Measurements from ENCODE around the gene AKAP17A.

The AKAP17A gene

GRCh38 chrX:1598021-1598875 is 6.8 kb downstream of the AKAP17A start:
- H3K27me3 ChIP-seq (ENCODE audit: insufficient read depth, low read length): no peaks in the 10 kb centered on the region
- peaks cover 90% of the 10 kb centered on the region for H3K36me3 ChIP-seq (ENCODE audit: insufficient read depth, low read length)
- peaks cover 2% of the 10 kb centered on the region for H3K4me1 ChIP-seq (ENCODE audit: control insufficient read depth, insufficient read depth, low read length, unreplicated experiment)
- no peak overlapping the region for H3K27ac ChIP-seq (ENCODE audit: low read depth, low read length)
- no peak overlapping the region for H3K4me3 ChIP-seq (ENCODE audit: low read depth, low read length)
- no peak overlapping the region for H2AFZ ChIP-seq (ENCODE audit: low read length, unreplicated experiment)
- peaks cover 43% of the 10 kb centered on the region for H3K79me2 ChIP-seq (ENCODE audit: control insufficient read depth, insufficient read depth, low read length, unreplicated experiment)

DNA sequence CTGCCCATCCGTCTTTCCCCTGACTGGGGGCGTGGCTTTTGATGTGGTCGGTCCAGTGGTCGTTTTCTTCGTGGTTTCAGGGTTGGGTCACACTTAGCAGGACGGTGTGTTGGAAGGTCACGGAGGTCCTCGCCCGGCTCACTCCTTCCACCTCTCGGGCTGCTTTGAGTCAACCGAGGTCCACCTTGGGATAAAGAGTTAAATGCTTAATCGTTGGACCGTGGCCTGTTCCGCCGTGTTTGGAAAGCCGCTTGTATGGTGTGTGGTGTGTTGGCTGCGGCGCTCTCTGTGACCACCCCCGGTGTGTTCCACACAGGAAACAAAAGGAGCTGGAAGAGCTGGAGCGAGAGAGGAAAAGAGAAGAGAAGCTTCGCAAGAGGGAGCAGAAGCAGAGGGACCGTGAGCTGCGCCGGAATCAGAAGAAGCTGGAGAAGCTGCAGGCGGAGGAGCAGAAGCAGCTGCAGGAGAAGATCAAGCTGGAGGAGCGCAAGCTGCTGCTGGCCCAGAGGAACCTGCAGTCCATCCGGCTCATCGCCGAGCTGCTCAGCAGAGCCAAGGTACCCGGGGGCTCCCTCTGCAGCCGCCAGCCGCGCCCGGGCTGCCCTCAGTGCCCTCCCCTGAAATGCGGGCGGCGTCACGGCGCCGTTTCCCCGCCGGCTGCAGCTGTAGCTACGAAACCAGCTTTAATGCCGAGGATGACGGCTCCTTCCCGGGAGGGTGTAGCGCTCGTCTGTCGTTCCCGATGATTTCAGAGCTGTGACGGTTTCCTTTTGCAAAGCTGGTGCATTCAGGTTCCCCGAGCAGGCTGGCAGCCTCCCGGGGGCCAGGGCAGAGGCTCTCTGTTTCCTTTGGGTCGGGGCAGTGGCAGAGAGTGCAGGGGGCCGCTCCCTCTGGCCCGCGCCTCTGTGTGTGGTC is 7.7 kb downstream of the AKAP17A start:
- Histone ChIP-seq H3K79me2 (ENCODE audit: control insufficient read depth, insufficient read depth, low read length, unreplicated experiment) (peaks cover 34% of the 10 kb centered on the region), H3K4me1 (ENCODE audit: control insufficient read depth, insufficient read depth, low read length, unreplicated experiment) (no peaks in the 10 kb centered on the region), H3K36me3 (ENCODE audit: insufficient read depth, low read length) (peaks cover 82% of the 10 kb centered on the region)

DNA sequence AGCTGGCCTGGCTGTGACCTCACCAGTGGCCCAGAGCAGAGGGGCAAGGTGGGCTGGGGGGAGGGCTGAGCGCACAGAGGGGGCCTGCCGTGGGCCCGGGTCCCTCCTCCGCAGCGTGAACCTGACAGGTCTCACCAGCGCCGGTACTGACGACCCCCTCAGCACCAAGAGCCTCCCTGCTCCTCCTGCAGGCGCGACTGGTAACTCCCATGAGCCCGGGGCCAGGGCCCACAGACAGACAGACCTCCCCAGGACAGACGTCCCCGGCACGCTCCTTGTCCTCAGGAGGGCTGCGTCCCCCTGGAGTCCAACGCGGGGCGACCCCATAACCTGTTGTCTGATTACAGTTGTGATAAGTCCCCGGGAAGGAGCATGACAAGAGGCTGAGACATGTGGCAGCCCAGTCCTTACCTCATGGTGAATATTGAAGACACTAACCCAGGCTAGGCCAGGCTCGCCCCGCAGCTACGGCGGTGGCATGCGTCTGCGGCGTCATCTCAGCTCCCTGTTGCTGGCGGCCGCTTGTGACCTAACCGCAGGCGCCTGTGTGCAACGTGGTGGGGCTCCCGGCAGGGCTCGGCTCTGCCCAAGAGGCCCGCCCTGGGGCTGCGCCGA is 8.5 kb downstream of the AKAP17A start:
- H3K4me3 ChIP-seq (ENCODE audit: low read depth, low read length): no peak overlapping the region
- no peaks in the 10 kb centered on the region for H3K27me3 ChIP-seq (ENCODE audit: insufficient read depth, low read length)
- peaks cover 76% of the 10 kb centered on the region for H3K36me3 ChIP-seq (ENCODE audit: insufficient read depth, low read length)
- peaks cover 27% of the 10 kb centered on the region for H3K79me2 ChIP-seq (ENCODE audit: control insufficient read depth, insufficient read depth, low read length, unreplicated experiment)
- no peaks in the 10 kb centered on the region for H3K4me1 ChIP-seq (ENCODE audit: control insufficient read depth, insufficient read depth, low read length, unreplicated experiment)
- H2AFZ ChIP-seq (ENCODE audit: low read length, unreplicated experiment): no peak overlapping the region
- no peak overlapping the region for H3K27ac ChIP-seq (ENCODE audit: low read depth, low read length)

More for the DNA sequence above, 7.7 kb downstream of the AKAP17A start:
- Histone ChIP-seq H3K27me3 (ENCODE audit: insufficient read depth, low read length) (no peaks in the 10 kb centered on the region), H3K4me3 (ENCODE audit: low read depth, low read length) (no peak overlapping the region), H2AFZ (ENCODE audit: low read length, unreplicated experiment) (no peak overlapping the region), H3K27ac (ENCODE audit: low read depth, low read length) (no peak overlapping the region)

DNA sequence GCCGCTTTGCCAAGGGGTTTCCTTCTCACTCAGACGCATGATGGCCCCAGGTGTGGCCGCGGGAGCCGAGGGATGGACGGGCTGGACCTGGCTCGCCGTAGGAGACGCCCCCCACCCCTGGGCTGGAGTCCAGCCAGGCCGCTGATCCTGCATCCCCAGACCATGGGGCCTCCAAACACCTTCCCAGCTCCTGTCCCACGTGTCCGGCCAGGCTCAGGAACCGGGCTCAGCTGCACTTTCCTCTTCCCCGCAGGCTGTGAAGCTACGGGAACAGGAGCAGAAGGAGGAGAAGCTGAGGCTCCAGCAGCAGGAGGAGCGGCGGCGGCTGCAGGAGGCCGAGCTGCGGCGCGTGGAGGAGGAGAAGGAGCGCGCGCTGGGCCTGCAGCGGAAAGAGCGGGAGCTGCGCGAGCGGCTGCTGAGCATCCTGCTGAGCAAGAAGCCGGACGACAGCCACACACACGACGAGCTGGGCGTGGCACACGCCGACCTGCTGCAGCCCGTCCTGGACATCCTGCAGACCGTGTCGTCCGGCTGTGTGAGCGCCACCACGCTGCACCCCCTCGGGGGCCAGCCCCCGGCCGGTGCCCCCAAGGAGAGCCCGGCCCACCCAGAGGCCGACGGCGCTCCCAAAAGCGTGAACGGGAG is 9.1 kb downstream of the AKAP17A start:
- Histone ChIP-seq H3K36me3 (ENCODE audit: insufficient read depth, low read length) (peaks cover 70% of the 10 kb centered on the region), H3K27me3 (ENCODE audit: insufficient read depth, low read length) (no peaks in the 10 kb centered on the region), H3K27ac (ENCODE audit: low read depth, low read length) (no peak overlapping the region), H3K79me2 (ENCODE audit: control insufficient read depth, insufficient read depth, low read length, unreplicated experiment) (peaks cover 21% of the 10 kb centered on the region), H3K4me3 (ENCODE audit: low read depth, low read length) (no peak overlapping the region), H2AFZ (ENCODE audit: low read length, unreplicated experiment) (no peak overlapping the region), H3K4me1 (ENCODE audit: control insufficient read depth, insufficient read depth, low read length, unreplicated experiment) (no peaks in the 10 kb centered on the region)

DNA sequence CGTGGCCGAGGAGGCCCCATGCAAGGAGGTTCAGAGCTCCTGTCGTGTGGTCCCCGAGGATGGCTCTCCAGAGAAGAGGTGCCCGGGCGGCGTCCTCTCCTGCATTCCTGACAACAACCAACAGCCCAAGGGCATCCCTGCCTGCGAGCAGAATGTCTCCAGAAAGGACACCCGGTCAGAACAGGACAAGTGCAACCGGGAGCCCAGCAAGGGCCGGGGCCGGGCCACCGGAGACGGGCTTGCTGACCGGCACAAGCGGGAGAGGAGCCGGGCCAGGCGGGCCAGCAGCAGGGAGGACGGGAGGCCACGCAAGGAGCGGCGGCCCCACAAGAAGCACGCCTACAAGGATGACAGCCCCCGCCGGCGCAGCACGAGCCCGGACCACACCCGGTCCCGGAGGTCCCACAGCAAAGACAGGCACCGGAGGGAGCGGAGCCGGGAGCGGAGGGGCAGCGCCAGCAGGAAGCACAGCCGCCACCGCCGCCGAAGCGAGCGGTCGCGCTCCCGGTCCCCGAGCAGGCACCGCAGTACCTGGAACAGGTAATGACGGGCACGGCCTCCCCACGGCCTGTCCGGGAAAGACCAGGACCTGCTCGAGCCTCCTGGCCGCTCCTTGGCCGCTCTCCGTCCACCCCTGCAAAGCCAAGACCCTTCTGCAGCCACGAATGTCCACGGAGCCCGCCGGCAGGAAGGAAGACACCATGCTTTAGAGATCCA is 9.8 kb downstream of the AKAP17A start:
- H3K36me3 ChIP-seq (ENCODE audit: insufficient read depth, low read length): peaks cover 64% of the 10 kb centered on the region
- peaks cover 14% of the 10 kb centered on the region for H3K79me2 ChIP-seq (ENCODE audit: control insufficient read depth, insufficient read depth, low read length, unreplicated experiment)
- H3K27me3 ChIP-seq (ENCODE audit: insufficient read depth, low read length): no peaks in the 10 kb centered on the region
- no peak overlapping the region for H3K4me3 ChIP-seq (ENCODE audit: low read depth, low read length)
- H3K4me1 ChIP-seq (ENCODE audit: control insufficient read depth, insufficient read depth, low read length, unreplicated experiment): no peaks in the 10 kb centered on the region
- no peak overlapping the region for H2AFZ ChIP-seq (ENCODE audit: low read length, unreplicated experiment)
- no peak overlapping the region for H3K27ac ChIP-seq (ENCODE audit: low read depth, low read length)

GRCh38 chrX:1601768-1602085 is 10.3 kb downstream of the AKAP17A start:
- Histone ChIP-seq H2AFZ (ENCODE audit: low read length, unreplicated experiment) (no peak overlapping the region), H3K79me2 (ENCODE audit: control insufficient read depth, insufficient read depth, low read length, unreplicated experiment) (peaks cover 13% of the 10 kb centered on the region), H3K4me1 (ENCODE audit: control insufficient read depth, insufficient read depth, low read length, unreplicated experiment) (no peaks in the 10 kb centered on the region), H3K27ac (ENCODE audit: low read depth, low read length) (no peak overlapping the region), H3K27me3 (ENCODE audit: insufficient read depth, low read length) (no peaks in the 10 kb centered on the region), H3K4me3 (ENCODE audit: low read depth, low read length) (no peak overlapping the region), H3K36me3 (ENCODE audit: insufficient read depth, low read length) (peaks cover 63% of the 10 kb centered on the region)

GRCh38 chrX:1602299-1602698 is 10.9 kb downstream of the AKAP17A start:
- Histone ChIP-seq H3K4me3 (ENCODE audit: low read depth, low read length) (no peak overlapping the region), H3K27me3 (ENCODE audit: insufficient read depth, low read length) (no peaks in the 10 kb centered on the region), H3K4me1 (ENCODE audit: control insufficient read depth, insufficient read depth, low read length, unreplicated experiment) (no peaks in the 10 kb centered on the region), H3K79me2 (ENCODE audit: control insufficient read depth, insufficient read depth, low read length, unreplicated experiment) (peaks cover 10% of the 10 kb centered on the region), H2AFZ (ENCODE audit: low read length, unreplicated experiment) (no peak overlapping the region), H3K27ac (ENCODE audit: low read depth, low read length) (no peak overlapping the region), H3K36me3 (ENCODE audit: insufficient read depth, low read length) (peaks cover 58% of the 10 kb centered on the region)

DNA sequence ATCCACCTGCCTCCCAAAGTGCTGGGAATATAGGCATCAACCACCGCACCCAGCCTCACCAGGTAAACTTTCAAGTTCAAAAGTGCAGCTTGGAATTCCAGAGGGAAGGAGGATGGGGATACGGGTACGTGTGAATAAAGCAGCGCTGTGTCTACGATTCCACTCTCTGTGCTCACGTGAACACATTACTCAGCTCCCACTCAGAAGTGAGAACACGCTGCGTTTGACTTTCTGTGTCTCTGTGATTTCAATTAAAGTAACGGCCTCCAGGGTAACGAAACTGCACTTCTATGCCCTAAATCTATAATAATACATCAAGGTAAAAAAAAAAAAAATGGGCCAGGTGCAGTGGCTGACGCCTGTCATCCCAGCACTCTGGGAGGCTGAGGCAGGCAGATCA is 15.1 kb downstream of the AKAP17A start:
- no peak overlapping the region for H3K27ac ChIP-seq (ENCODE audit: low read depth, low read length)
- H3K36me3 ChIP-seq (ENCODE audit: insufficient read depth, low read length): peaks cover 16% of the 10 kb centered on the region
- no peaks in the 10 kb centered on the region for H3K79me2 ChIP-seq (ENCODE audit: control insufficient read depth, insufficient read depth, low read length, unreplicated experiment)
- H3K4me3 ChIP-seq (ENCODE audit: low read depth, low read length): no peak overlapping the region
- H3K4me1 ChIP-seq (ENCODE audit: control insufficient read depth, insufficient read depth, low read length, unreplicated experiment): no peaks in the 10 kb centered on the region
- H3K27me3 ChIP-seq (ENCODE audit: insufficient read depth, low read length): no peaks in the 10 kb centered on the region
- no peak overlapping the region for H2AFZ ChIP-seq (ENCODE audit: low read length, unreplicated experiment)

GRCh38 chrX:1609311-1609710 is 17.9 kb downstream of the AKAP17A start:
- H3K27ac ChIP-seq (ENCODE audit: low read depth, low read length): no peak overlapping the region
- H3K36me3 ChIP-seq (ENCODE audit: insufficient read depth, low read length): no peaks in the 10 kb centered on the region
- H3K4me1 ChIP-seq (ENCODE audit: control insufficient read depth, insufficient read depth, low read length, unreplicated experiment): no peaks in the 10 kb centered on the region
- H3K4me3 ChIP-seq (ENCODE audit: low read depth, low read length): no peak overlapping the region
- H3K79me2 ChIP-seq (ENCODE audit: control insufficient read depth, insufficient read depth, low read length, unreplicated experiment): no peaks in the 10 kb centered on the region
- H2AFZ ChIP-seq (ENCODE audit: low read length, unreplicated experiment): no peak overlapping the region
- H3K27me3 ChIP-seq (ENCODE audit: insufficient read depth, low read length): no peaks in the 10 kb centered on the region

DNA sequence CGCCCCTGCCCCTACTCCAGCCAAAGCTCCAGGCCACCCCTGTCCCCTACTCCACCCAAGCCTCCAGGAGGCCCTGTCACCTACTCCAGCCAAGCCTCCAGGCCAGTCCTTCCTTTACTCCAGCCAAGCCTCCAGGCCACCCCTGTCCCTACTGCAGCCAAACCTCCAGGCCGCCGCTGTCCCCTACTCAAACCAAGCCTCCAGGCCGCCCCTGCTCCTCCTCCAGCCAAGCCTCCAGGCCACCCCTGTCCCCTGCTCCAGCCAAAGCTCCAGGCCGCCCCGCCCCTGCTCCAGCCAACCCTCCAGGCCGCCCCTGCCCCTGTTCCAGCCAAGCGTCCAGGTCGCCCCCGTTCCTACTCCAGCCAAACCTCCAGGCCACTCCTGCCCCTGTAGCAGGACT is 18.4 kb downstream of the AKAP17A start:
- H2AFZ ChIP-seq (ENCODE audit: low read length, unreplicated experiment): no peak overlapping the region
- no peak overlapping the region for H3K27ac ChIP-seq (ENCODE audit: low read depth, low read length)

More for the DNA sequence above, 18.4 kb downstream of the AKAP17A start:
- H3K27me3 ChIP-seq (ENCODE audit: insufficient read depth, low read length): no peaks in the 10 kb centered on the region
- no peaks in the 10 kb centered on the region for H3K79me2 ChIP-seq (ENCODE audit: control insufficient read depth, insufficient read depth, low read length, unreplicated experiment)
- no peak overlapping the region for H3K4me3 ChIP-seq (ENCODE audit: low read depth, low read length)
- no peaks in the 10 kb centered on the region for H3K4me1 ChIP-seq (ENCODE audit: control insufficient read depth, insufficient read depth, low read length, unreplicated experiment)
- no peaks in the 10 kb centered on the region for H3K36me3 ChIP-seq (ENCODE audit: insufficient read depth, low read length)
